ENCODE results near the gene C19orf81. TPM values are rescaled to one million over a fixed set of nuclear protein-coding genes. Genes with fewer than 3 reads are reported as not detected.

C19orf81 gene
- total and polyA plus RNA-seq, 3 experiments from 2014 or later, result not detected

GRCh38 chr19:50708179-50708879 is 59.1 kb downstream of the C19orf81 start:
- H3K36me3 Mint-ChIP-seq, result no peaks in the 10 kb centered on the region
- peaks cover 0 to 5% (median 0%) of the 10 kb centered on the region in 5 donors for H3K9me3 Mint-ChIP-seq
- Histone ChIP-seq H3K9me3 (ENCODE audit: low read length) (no peaks in the 10 kb centered on the region), H3K27ac (ENCODE audit: low read depth, low read length) (no peak overlapping the region), H3K36me3 (ENCODE audit: insufficient read depth, low read length) (no peaks in the 10 kb centered on the region), H3K4me3 (ENCODE audit: low read length) (no peak overlapping the region), H3K27me3 (ENCODE audit: insufficient read depth, low read length, poor library complexity, severe bottlenecking) (peaks cover 5% of the 10 kb centered on the region), H3K4me1 (ENCODE audit: insufficient read depth, low read length) (no peaks in the 10 kb centered on the region)
- ChIA-PET POLR2A (no interaction called here), CTCF (no interaction called here)
- no peak overlapping the region for H3K27ac Mint-ChIP-seq
- H3K4me3 Mint-ChIP-seq, result no peak overlapping the region
- DNase-seq, result no peak
- H3K27me3 Mint-ChIP-seq, result peaks cover 17 to 52% of the 10 kb centered on the region in 2 donors
- H3K4me1 Mint-ChIP-seq, result peaks cover 0 to 4% (median 0%) of the 10 kb centered on the region in 3 donors

Other genes with a start within 250 kb of the C19orf81 start
- gene SPIB, start 230.5 kb upstream of the C19orf81 start, total RNA-seq, result 1 to 10 TPM in 1 of 2 experiments, under 1 TPM in 1; 1.00 to 2.2 TPM
- gene SPIB, start 230.5 kb upstream of the C19orf81 start, polyA plus RNA-seq, result 0.52 TPM
- under 1 TPM; 0.07 to 0.24 TPM for gene MYBPC2, start 216.6 kb upstream of the C19orf81 start, total RNA-seq
- not detected for gene MYBPC2, start 216.6 kb upstream of the C19orf81 start, polyA plus RNA-seq
- 10 to 100 TPM; 74.7 to 74.8 TPM for gene EMC10, start 172.9 kb upstream of the C19orf81 start, total RNA-seq
- gene EMC10, start 172.9 kb upstream of the C19orf81 start, polyA plus RNA-seq, result 11.4 TPM
- under 1 TPM; 0.57 to 0.97 TPM for gene GARIN5A, start 172.6 kb upstream of the C19orf81 start, total RNA-seq
- gene GARIN5A, start 172.6 kb upstream of the C19orf81 start, polyA plus RNA-seq, result 0.33 TPM
- gene JOSD2, start 138.3 kb upstream of the C19orf81 start, total RNA-seq, result 10 to 100 TPM; 47.4 to 50.9 TPM
- gene JOSD2, start 138.3 kb upstream of the C19orf81 start, polyA plus RNA-seq, result 28.4 TPM
- gene ASPDH, start 135.5 kb upstream of the C19orf81 start, total RNA-seq, result not detected
- gene ASPDH, start 135.5 kb upstream of the C19orf81 start, polyA plus RNA-seq, result not detected
- not detected for gene LRRC4B, start 81.0 kb upstream of the C19orf81 start, total RNA-seq
- not detected for gene LRRC4B, start 81.0 kb upstream of the C19orf81 start, polyA plus RNA-seq
- gene SYT3, start 9.6 kb upstream of the C19orf81 start, total RNA-seq, result under 1 TPM; 0.11 to 0.24 TPM
- gene SYT3, start 9.6 kb upstream of the C19orf81 start, polyA plus RNA-seq, result 0.09 TPM
- gene SHANK1, start 70.4 kb downstream of the C19orf81 start, total RNA-seq, result not detected
- not detected for gene SHANK1, start 70.4 kb downstream of the C19orf81 start, polyA plus RNA-seq
- under 1 TPM; 0.31 to 0.53 TPM for gene CLEC11A, start 73.9 kb downstream of the C19orf81 start, total RNA-seq
- gene CLEC11A, start 73.9 kb downstream of the C19orf81 start, polyA plus RNA-seq, result 1.9 TPM
- not detected for gene GPR32, start 121.0 kb downstream of the C19orf81 start, total RNA-seq
- gene GPR32, start 121.0 kb downstream of the C19orf81 start, polyA plus RNA-seq, result not detected
- gene ACP4, start 141.0 kb downstream of the C19orf81 start, total RNA-seq, result not detected
- not detected for gene ACP4, start 141.0 kb downstream of the C19orf81 start, polyA plus RNA-seq
- gene KLK1, start 174.3 kb downstream of the C19orf81 start, total RNA-seq, result under 1 TPM; 0.27 to 0.39 TPM
- gene KLK1, start 174.3 kb downstream of the C19orf81 start, polyA plus RNA-seq, result not detected
- not detected for gene KLK15, start 184.1 kb downstream of the C19orf81 start, total RNA-seq
- gene KLK15, start 184.1 kb downstream of the C19orf81 start, polyA plus RNA-seq, result not detected
- gene KLK3, start 205.5 kb downstream of the C19orf81 start, total RNA-seq, result not detected
- not detected for gene KLK3, start 205.5 kb downstream of the C19orf81 start, polyA plus RNA-seq
- gene KLK2, start 224.0 kb downstream of the C19orf81 start, total RNA-seq, result not detected
- gene KLK2, start 224.0 kb downstream of the C19orf81 start, polyA plus RNA-seq, result not detected